ENCODE results near the gene COL12A1. TPM values are rescaled to one million over a fixed set of nuclear protein-coding genes. Genes with fewer than 3 reads are reported as not detected.
A peak's percentile ranks its signal among the peaks of the same experiment; 100 is the strongest.

The COL12A1 gene
- total RNA-seq, 1 donor from 2014 or later = 3.7 TPM

GRCh38 chr6:75176076-75176582, 29.7 kb downstream of the COL12A1 start:
- no peak for DNase-seq

DNA sequence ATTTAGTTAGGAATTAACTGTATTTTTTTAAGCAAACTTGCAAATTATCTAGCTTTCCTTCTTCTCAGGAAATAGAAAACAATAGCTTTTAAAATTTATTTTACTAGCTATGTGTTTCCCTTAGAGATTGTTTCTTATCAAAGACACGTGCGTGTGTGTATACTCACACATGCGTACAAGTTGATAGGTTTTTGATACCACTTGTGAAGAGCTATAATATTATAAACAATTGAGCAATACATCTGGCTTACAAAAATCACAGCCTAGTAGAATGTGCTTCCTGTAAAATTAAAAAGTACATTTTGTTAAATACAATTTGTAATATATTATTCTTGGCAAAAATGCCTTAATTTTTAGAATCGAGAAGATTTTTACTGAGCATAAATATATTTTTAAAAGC, 33.9 kb downstream of the COL12A1 start:
- peak; percentile 17 for DNase-seq

DNA sequence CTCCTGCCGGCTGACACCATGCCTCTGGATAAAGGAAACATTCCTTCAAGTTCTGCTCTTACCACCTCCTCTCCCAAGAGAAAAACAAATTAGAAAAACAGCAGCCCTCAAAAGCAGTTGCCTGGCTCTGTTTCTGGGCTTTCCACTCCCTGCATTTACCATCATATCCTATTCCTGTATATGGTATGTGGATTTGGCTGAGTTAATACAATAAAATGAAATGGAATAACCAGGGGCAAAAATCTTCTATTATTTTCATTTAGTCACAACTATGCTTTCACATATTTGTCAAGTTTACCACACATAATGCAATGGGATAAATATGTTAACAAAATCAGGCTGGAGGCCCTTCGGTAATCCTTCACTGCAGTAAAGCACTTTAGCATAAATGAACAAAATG, 34.3 kb downstream of the COL12A1 start:
- peak; percentile 10 for DNase-seq

DNA sequence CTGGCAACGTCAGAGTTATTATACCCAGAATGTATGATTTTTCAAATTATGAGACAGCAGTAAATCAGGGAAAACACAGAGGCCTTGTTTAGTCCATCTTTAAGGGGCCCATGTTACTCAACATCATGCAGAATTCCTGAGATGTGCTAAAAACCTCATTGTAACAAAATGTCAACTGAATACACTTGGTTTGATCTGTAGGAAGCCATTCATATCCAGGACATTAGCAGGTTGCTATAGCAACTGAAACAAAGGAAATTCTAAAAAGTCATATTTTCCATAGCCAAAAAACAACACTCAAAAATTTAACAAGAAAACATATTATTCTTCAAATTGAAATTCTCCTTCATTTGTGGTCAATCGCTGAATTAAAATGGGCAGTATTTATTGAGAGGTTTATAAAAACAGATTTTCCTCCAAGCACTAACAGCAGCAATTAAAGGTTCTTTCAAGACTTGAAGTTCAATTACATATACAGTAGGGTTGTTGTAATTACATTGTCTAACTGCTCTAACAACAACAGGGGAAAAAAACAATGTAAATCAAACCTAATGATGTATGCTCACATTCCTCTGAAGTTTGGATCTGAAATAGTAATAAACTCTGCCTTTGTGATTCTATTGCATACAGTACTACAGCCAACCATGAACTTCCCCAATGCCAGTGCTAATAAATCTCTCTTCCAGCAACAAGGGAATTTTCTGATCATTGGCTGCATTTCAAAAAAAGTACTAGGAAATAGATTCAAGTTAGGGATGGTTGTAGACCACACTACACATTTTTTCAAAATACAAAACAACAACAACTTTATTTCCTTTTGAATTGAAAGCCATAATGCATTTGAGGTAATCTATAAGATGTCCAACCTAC, 34.9 kb downstream of the COL12A1 start:
- peak; percentile 49 for DNase-seq

DNA sequence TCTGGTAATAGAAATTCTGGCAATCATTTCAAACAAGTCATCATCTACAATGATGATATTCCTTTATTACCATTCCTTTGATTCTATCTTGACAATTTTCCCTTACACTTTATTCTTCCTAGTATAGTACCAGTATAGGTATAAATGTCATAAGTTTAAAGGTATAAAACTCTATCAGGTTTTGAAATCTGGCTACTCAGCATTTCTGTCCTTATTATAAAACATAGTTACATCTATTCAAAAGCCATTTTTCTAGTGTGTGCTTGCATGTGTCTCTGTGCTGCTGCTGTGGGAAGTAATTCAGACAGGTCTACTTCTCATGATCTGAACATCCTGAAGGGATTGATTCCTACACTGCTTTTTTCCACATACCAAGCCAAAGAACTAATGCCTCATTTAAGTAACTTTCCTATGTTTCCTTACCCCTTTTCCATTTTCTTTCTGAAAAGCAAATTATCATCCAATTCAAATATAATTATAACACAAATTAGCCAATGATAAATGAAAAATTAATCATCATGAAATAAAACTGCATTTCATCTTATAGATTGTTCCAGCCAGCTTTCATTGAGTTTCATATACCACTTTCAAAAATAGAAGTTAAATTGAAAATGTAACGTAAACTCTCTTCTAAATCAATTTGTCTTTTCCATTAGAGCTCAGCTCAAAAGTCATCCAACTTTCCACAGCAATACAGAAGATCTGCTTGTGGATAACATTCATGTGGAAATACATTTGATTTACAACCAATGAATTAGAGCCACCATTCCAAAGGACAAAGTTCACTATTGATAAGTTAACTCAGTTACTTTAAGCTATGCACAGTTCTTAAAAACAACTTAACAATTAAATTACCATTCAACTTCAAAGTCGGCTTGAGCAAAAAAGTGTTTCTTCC, 35.9 kb downstream of the COL12A1 start:
- no peak for DNase-seq

- no peak for DNase-seq
Measured at GRCh38 chr6:75167851-75168250, 38.0 kb downstream of the COL12A1 start.

- no peak for DNase-seq
Measured at GRCh38 chr6:75167325-75167724, 38.5 kb downstream of the COL12A1 start.

DNA sequence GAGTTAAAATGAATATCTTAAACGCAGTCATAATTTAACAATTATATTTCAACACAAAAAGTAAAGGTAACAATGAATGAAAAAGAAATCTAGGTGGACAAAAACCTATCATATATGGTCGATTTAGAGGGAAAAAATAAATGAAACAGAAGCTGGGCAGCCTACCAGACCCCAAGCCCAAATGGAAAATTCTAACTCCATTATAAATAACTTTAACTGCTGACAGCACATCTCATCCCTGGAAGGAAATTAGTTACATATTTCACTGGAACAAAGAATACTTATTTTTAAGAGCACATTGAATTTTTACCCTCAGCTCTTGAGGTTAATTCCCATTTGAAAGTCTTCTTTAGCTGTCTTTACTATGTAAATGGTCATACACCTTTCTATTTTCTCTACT, 39.1 kb downstream of the COL12A1 start:
- no peak for DNase-seq

DNA sequence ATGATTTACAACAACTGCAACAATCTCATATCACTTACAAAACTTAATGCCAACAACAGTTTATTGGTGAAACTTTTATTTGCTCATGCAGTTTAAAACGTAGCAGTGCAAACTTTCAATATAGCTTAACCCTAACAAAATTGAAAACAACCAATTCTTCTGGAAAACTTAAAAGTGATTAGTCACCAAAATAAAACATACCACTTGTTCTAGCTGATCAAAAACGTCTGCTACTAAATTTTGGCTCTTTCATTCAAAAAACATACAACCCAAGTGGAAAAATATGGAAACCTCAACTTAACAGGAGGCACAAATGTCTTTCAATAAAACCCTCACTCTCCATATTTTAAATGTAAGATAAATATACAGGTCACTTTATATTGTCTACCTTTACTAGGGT, 39.6 kb downstream of the COL12A1 start:
- DNase-seq = no peak

DNA sequence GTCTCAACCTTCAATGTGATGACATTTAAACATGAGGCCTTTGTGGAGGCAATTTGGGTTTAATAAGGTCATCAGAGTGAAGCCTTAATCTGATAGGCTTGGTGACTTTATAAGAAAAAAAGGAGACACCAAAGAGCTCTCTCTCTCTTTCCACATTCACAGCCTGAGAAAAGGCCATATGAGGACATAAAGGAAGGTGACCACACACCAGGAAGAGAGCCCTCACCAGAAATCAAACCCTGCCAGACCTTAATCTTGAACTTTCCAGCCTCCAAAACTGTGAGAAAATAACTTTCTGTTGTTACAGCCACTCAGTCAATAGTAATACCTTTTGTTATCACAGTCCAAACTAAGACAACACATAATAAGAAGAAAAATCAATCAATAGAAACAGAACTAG, 47.7 kb downstream of the COL12A1 start:
- DNase-seq = no peak

- DNase-seq = no peak
Measured at GRCh38 chr6:75157336-75157735, 48.5 kb downstream of the COL12A1 start.

DNA sequence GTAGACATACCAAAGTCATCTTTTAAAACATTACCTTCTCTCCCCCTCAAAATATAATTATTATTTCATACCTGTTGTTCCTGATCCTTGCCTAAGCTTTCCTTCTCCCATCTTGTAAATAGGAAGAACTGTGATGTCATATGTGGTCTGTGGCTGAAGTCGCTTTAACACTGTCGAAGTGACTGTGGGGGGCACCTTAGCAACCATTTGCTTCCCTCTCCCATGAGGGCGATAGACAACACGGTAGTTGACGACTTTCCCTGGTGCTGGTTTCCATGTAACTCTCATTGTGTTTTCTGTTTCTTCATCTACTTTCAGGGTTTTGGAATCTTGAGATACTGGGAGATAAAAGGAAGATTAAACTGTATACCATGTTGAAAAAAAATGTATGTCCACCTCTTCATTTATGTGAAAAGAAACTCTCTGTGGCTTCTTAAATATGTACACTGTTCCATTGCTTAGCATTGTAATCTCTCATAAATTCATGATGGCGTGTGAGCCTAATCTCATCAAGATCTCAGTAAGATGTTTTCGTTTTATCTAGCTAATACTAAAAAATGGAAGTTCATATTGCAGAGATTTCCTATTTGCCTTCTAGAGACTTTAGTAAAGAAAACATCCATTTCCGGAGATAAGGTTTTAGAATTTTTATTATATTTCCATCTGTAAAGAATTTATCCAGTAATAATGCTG, 49.5 kb downstream of the COL12A1 start:
- DNase-seq = no peak

DNA sequence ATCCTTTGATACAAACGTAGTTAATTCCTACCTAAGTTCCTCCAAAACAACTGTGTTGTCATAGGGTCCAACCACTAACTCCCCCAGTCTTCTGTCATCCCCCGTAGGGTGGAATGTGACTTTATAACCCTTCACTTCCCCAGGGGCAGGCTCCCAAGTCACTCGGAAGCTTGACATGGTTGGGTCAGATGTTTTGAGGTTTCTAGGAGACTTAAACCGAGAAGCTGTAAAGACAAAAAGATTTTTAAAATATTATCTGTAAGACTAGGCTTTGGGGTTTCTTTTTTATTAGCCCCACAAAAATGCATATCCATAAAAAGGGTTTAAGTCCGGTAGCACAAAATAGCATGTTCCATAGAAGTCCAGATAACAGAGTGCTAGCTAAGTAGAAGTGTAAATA, 50.2 kb downstream of the COL12A1 start:
- no peak for DNase-seq

- no peak for DNase-seq
Measured at GRCh38 chr6:75154973-75155372, 50.9 kb downstream of the COL12A1 start.

GRCh38 chr6:75150685-75151412, 55.0 kb downstream of the COL12A1 start:
- no peak for DNase-seq

DNA sequence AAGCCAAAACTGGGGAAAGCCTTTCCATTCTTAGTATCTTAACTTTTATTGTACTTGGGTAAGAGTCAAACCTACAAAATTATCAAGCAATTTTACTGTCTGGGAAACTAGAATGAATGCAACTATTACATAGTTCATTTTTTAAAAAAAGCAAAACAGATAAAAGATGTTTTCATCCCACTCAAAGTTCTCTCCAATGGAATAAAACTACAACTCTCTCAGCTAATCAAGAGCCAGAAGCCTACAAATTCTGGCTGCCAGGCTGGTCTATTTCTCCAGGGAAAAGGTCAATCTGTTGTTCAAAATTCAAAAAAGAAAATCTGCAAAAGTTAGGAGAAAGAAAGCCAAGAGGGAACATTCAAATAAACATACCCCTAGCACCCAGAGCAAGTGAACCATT, 56.2 kb downstream of the COL12A1 start:
- no peak for DNase-seq

DNA sequence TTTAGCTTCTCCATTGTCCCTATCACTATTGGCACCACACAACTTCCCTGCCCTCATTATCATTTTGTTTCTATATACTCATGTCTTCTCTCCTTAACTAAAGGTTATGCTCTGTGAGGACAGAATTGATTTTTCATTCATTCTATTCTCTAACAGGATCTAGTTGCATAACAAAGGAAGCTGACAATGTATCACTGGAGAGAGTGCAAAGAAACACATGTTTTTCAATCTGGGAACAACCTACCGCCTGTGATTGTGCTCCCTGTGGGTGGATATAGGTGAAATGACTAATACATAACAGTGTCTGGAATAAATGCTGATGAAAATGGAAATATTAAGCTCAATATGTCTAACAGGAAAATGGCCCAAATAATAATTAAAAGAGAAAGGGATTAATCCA, 56.6 kb downstream of the COL12A1 start:
- no peak for DNase-seq

- no peak for DNase-seq
Measured at GRCh38 chr6:75147512-75147911, 58.3 kb downstream of the COL12A1 start.

DNA sequence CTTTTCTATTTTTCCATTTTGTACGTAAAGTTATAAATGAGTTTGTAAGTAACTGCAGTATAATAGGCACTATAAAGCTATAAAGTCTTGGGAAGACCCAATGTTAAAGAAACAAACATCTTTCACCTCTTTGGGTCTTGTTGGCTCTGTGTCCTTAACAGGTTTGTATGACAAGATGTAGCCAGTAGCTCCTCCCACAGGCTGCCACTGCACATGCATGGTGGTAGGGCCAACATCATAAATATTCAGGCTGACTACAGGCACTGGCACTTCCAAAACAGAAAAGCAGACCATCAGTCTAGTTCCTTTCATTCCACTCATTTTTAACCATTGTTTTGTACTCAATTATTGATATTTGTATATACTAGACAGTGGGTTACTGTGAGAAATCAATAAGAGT, 59.9 kb downstream of the COL12A1 start:
- DNase-seq = no peak

GRCh38 chr6:75145211-75145610, 60.6 kb downstream of the COL12A1 start:
- DNase-seq = no peak

GRCh38 chr6:75144386-75144785, 61.5 kb downstream of the COL12A1 start:
- DNase-seq = no peak

GRCh38 chr6:75143191-75143590, 62.7 kb downstream of the COL12A1 start:
- DNase-seq = no peak
